GM18508 (cell line): ENCODE measurements around the gene BBLN.

Experiments used
- ATAC-seq: cut with Tn5 transposase; IDR thresholded peaks from one replicate; pipeline ENCODE4 v1.9.1; 2021; ENCODE audit warnings: moderate number of reproducible peaks; ENCODE audit not compliant: insufficient read depth, unreplicated experiment

Gene BBLN

GRCh38 chr9:128143525-128144238 is 16.4 kb upstream of the BBLN start:
- ATAC-seq, result no peak

- no peak for ATAC-seq
Measured at GRCh38 chr9:128144239-128145181, 15.6 kb upstream of the BBLN start.

- ATAC-seq, result no peak
Measured at GRCh38 chr9:128145536-128145935, 14.5 kb upstream of the BBLN start.

- no peak for ATAC-seq
Measured at GRCh38 chr9:128145951-128146351, 14.1 kb upstream of the BBLN start.

- ATAC-seq, result no peak
Measured at GRCh38 chr9:128146591-128147120, 13.4 kb upstream of the BBLN start.

GRCh38 chr9:128148509-128149000 is 11.5 kb upstream of the BBLN start:
- ATAC-seq, result no peak

- ATAC-seq, result no peak
Measured at GRCh38 chr9:128149001-128149701, 10.9 kb upstream of the BBLN start, which contains the start of gene LCN2. LCN2 (plus strand) TSS chr9:128149453; CDS start chr9:128149526, 73 bp downstream.

GRCh38 chr9:128149951-128150593 is 10.0 kb upstream of the BBLN start:
- no peak for ATAC-seq

- no peak for ATAC-seq
Measured at GRCh38 chr9:128150594-128151308, 9.3 kb upstream of the BBLN start.

- ATAC-seq, result no peak
Measured at GRCh38 chr9:128151309-128152132, 8.5 kb upstream of the BBLN start.

- ATAC-seq, result no peak
Measured at GRCh38 chr9:128152133-128153059, 7.7 kb upstream of the BBLN start.

- ATAC-seq, result no peak
Measured at GRCh38 chr9:128153060-128153946, 6.8 kb upstream of the BBLN start.

- no peak for ATAC-seq
Measured at GRCh38 chr9:128153947-128154695, 5.9 kb upstream of the BBLN start.

- ATAC-seq, result no peak
Measured at GRCh38 chr9:128155736-128156500, 4.1 kb upstream of the BBLN start.

- no peak for ATAC-seq
Measured at GRCh38 chr9:128159522-128159783, 612 bp upstream of the BBLN start.
